GF-D8 (cell line): ENCODE data around the gene NRIP3.
A peak's percentile ranks its signal among the peaks of the same experiment; 100 is the strongest.
"Not testable (repeated sequence)": the region's sequence is repeated elsewhere in the genome, so short reads cannot be mapped to it uniquely, and the experiment has no call there.

Experiments
- DNase-seq: peaks from one replicate; lab custom pipeline; 2025; lab: John Stamatoyannopoulos, UW

Gene NRIP3

DNA sequence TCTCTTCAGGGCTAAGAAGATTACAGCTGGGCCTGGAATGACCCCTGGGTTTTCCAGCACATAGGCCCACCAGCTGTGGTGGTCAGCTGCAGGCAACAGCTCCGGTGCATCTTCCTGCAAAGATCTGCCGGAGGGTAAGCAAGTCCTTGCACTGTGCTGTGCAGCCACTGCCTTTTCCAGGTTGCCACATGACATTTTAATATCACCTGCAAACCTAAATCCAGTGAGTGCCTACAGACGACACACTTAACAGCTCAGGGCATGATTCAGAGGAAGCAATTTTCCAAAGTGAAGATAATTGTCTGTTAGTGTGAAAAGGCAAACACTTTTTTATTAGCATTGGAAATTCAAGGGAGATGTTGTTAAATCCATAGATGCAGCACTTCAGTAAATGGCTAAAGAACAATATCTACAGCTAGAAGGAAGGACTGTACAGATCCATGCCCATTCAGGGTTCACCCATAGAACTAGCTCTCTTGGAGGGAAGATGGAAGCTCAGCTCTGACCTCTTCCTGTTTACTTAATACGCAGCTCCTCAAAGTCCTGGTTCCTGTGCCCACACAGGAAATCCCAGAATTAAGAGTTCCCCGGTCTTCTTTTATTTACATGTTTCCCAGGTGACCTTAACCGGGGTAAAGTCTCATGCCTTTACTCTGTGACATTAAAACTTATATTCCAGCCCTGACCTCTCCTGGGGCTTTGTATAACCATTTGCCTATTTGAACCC is 13.3 kb upstream of the NRIP3 start:
- DNase-seq = no peak

DNA sequence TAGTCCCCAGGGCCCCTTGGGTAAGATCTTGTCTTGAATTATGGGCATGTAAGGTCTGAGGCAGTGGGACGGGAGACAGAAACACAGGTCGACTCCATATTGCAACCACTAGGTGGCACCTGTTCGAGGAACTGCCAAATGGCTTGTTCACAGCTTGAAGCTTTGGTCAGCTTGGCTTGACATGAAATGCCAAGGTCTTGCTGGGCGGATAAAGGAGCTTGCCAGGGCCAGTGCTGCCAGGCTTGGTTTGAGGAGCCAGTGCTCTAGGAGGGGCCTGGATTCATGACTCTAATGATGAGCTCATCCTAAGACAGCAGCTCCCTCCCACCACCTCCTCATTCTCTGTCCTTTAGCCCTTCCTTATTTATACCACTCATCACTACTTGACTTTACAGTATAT is 11.9 kb upstream of the NRIP3 start:
- DNase-seq = no peak

DNA sequence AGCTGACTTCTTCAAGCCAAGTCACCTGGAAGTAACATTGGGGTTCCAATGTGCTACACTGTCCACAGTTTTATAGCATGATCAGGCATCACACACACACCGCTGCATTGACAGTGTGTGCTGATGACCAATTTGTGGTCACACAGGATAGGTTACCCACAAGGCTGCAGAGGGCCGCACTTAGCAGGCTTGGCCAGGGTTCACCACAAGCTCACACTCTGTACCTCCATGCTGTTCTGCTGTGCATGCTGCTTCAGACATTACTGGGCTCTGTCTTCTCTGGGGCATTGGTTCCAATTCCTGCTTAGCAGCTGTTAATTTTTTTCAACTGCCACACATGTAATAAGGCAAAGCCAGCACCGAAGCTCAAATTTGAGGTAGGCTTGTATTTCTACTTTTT is 11.0 kb upstream of the NRIP3 start:
- DNase-seq = no peak

DNA sequence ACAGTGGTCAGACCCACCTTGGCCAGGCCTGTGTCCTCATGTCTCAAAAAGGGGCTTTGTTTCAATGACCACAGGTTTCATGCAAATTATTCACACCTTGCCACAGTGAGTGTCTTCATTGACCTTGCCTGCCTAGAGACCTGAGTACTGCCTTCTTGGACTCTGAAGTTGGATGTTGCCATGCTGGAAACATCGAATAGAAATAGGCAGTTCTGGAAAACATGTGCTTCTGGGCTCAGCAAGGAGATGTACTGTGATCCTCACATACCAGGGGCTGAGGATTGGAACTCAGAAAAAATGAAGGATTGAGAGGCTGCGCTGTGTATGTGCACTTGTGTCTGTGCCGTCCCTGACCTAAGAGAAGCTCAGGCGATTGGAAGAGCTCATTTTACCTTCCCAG is 9.6 kb upstream of the NRIP3 start:
- no peak for DNase-seq

DNA sequence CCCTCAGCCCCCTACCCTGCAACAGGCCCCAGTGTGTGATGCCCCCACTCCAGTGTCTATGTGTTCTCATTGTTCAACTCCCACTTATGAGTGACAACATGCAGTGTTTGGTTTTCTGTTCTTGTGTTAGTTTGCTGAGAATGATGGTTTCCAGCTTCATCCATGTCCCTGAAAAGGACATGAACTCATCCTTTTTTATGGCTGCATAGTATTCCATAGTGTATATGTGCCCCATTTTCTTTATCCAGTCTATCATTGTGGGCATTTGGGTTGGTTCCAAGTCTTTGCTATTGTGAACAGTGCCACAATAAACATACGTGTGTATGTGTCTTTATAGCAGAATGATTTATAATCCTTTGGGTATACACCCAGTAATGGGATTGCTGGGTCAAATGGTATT is 5.7 kb upstream of the NRIP3 start:
- DNase-seq = not testable (repeated sequence)

- no peak for DNase-seq
These were observed 4.9 kb upstream of the NRIP3 start for GRCh38 chr11:9008661-9009060.

DNA sequence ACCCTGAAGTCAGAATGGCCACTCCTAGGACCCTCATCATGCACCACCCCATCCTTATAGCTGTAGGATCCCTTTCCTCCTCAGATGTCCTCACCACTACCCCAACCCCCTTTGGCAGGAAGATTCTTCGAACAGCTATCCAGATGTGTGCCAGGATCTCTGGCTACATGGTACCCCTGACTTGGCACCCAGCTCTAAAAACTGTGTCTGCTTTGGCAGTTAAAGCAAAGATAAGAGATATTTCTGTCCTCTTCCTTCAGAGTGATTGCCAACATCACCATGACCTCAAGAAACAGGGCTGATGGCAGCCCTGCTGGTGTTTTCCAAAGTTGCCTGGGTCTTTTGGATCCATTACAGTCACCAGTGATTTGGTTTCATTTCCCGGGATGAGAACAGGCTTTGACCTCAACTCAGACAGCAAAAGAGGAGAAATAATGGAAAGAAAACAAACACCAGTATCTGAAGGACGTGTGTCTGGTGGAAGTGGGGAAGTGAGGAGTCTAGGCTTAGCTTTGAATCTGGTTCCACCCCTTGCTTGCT is 4.3 kb upstream of the NRIP3 start:
- DNase-seq = no peak

GRCh38 chr11:9005087-9005486 is 1.3 kb upstream of the NRIP3 start:
- DNase-seq = no peak

DNA sequence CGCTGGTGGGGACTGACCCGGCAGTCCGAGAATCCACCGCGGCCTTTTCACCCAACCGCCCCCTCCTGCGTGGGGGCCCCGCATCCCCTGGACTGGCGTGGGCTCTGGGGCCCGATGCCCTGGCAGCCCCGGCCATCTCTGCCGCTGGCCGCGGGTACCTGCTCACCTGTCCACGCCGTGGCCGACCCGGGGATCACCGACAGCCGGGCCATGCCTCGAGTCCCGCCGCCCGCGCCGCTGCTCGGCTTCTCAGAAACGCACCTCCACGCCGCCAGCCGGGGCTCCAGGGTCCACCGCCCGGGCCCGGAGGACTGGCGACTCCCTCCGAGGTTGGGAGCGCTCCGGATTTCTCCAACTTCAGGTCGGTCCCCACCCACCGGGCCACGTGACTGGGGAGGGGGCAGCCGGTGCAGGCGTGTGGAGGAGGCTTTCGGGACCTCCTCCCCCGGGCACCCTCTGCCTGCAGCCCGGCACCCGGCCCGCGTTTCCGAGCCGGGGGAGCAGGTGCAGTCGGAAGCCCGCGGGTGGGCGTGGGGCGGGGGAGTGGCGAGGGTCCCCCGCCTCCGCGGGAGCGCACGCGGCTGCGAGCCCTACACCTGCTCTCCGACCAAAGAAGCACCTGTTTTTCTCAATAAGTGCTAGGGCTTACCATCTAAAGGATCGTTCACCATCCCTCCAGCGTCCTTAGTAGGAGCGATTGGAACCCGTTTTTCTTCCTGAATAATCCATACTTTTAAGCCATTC is 554 bp upstream of the NRIP3 start:
- DNase-seq = no peak

- DNase-seq = no peak
These were observed 755 bp downstream of the NRIP3 start for GRCh38 chr11:9002920-9003572.

- DNase-seq = peak; percentile 45
These were observed 2.1 kb downstream of the NRIP3 start for GRCh38 chr11:9001736-9002135.

DNA sequence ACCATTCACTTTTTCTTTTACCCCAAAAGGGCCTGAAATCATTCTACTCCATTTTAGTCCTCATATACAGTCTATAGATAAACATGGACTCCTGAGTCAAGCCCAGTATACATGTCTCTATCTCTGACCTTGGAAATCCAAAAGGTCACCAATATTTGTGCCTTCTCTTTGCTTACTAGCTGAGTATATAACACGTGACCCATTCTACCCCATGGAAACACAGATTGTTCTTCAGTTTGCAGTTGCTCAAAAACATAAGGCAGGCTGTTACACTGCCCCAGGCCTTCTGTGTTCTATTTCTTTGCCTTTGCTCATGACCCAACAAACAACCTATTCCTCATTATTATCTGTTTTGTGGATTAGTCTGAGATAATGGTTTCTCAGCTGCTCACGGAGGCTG is 5.8 kb downstream of the NRIP3 start:
- DNase-seq = no peak

GRCh38 chr11:8997451-8997850 is 6.3 kb downstream of the NRIP3 start:
- DNase-seq = no peak

GRCh38 chr11:8989453-8989852 is 14.3 kb downstream of the NRIP3 start:
- DNase-seq = no peak

GRCh38 chr11:8988329-8989234 is 15.2 kb downstream of the NRIP3 start:
- DNase-seq = no peak

DNA sequence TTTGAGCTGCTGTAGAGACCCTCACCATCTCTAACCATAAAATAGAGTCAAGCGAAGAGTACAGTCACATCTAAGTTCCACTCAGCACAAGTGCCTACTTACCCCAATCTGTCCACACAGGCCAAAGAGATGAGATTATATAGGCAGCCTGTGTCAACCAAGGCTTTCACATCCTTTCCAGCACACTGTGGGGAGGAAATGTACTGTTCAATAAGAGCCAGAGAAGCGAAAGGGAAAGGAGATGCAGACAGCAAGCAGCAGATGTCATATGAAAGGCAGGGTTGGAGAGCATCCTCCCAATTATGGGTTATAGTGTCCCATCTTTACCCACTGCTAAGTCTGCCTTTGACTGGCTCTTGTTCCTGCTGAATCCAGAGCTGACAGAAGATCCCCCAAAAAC is 16.4 kb downstream of the NRIP3 start:
- no peak for DNase-seq

DNA sequence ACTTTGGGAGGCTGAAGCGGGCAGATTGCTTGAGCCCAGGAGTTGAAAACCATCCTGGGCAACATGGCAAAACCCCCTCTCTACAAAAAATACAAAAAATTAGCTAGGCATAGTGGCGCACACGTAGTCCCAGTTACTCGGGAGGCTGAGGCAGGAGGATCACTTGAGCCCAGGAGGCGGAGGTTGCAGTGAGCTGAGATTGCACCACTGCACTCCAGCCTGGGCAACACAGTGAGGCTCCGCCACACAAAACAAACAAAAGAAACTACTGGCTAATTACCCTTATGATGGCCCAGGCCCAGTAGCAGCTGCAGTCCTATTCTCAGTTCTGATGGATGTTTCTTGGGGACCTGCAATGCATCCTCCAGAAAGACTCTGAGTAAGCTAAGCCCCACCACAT is 17.0 kb downstream of the NRIP3 start:
- not testable (repeated sequence) for DNase-seq

DNA sequence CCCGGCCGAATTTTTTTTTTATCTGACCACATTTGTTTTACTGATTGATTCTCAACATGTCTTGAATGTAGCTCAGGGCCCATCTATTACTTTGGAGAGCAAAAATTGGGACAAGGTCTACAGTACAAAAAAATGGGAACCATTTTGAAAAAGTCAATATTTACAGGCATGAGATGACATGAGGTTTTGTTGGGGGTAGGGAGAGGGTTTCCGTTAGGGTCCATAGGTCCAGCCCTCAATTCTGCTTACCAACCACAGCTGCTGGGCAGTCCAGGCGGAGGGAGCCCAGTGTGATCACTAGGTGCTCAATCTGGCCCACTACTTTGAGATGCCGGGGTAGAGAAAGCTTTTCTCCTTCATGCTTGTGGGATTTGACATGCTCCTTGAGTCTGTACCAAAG is 18.3 kb downstream of the NRIP3 start:
- no peak for DNase-seq

GRCh38 chr11:8983552-8983951 is 20.2 kb downstream of the NRIP3 start:
- DNase-seq = no peak

DNA sequence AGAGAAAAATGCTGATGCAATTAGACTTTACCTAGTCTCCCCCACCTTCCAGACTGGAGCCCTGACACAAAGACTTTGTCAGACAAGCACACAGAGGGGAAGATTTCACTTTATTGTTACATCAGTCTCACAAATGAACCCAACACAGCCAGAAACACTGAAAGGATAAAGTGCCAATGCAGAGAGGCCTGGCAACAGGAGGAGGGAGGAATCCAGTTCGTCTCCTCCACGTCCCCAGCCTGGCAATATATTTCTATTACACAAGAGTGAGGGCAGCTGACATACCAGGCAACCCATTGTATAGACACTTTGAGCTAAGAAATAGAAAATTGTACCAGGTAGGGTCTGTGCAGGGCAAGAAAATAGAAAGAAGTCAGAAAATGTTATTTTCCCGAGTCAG is 23.3 kb downstream of the NRIP3 start:
- DNase-seq = no peak

GRCh38 chr11:8979365-8979764 is 24.4 kb downstream of the NRIP3 start:
- not testable (repeated sequence) for DNase-seq

GRCh38 chr11:8973121-8973520 is 30.7 kb downstream of the NRIP3 start:
- no peak for DNase-seq
